Esophagus muscularis mucosa (tissue), 4 donors: ENCODE results near the gene GNAZ.

Experiments used
- CTCF ChIP-seq, 3 experiments: fragments of 200-600 bp in 2 of 3; fragments of 450-650 bp in 1 of 3; sonication (generic) in 2 of 3; IDR thresholded peaks; one replicate each; pipeline ENCODE4 v1.5.1; 2017 to 2019; ENCODE audit warnings: antibody characterized with exemption in 3 of 3, mild to moderate bottlenecking in 2 of 3, moderate library complexity in 1 of 3
- EP300 ChIP-seq: sonication (generic); formaldehyde crosslinking; IDR thresholded peaks from one replicate; pipeline ENCODE4 v1.6.1; 2017; ENCODE audit warnings: antibody characterized with exemption
- POLR2A ChIP-seq: fragments of 450-650 bp; IDR thresholded peaks from one replicate; pipeline ENCODE4 v1.6.1; 2017; ENCODE audit warnings: antibody characterized with exemption, moderate library complexity, mild to moderate bottlenecking, low read depth
- POLR2AphosphoS5 ChIP-seq, 2 donors: sonication (generic); formaldehyde crosslinking; IDR thresholded peaks; one replicate each; pipeline ENCODE4 v1.6.1; 2017; ENCODE audit warnings: antibody characterized with exemption in 2 of 2

- TF ChIP-seq CTCF (IDR thresholded peaks at IDR 0.05) (no peak), POLR2AphosphoS5 (IDR thresholded peaks at IDR 0.05) (no peak), POLR2A (no peak), EP300 (no peak)
These were observed 51.1 kb downstream of the GNAZ start for GRCh38 chr22:23121424-23121823.
